ENCODE results near the gene IL10RA.

Gene IL10RA

DNA sequence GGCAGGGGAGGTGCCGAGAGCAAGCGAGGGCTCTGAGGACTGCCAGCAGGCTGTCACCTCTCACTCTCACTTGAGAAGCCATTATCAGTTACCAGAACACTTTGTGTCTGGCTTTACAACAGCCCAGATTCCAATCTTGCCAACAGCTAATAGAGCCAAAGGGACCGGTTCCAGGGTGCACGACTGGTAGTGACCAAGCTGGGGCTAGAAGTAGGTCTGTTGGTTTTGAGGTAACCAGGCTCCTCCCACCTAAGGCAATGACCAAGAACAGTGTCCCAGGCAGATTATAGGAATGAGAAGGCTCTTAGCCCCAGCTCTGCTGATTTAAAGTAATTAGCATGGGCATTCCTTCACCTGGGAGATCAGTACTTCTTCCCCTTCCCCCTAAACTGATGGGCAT lies 7.2 kb upstream of the IL10RA start:
- Histone ChIP-seq H3K4me1 (peaks cover 25 to 92% (median 43%) of the 10 kb centered on the region in 10 experiments), H3K36me3 (no peaks in the 10 kb centered on the region), H3K9me3 (replicated peaks in 1 of 11) (peaks cover 0 to 9% (median 0%) of the 10 kb centered on the region in 11 experiments; a peak in 5 of 22 replicates), H3K9ac (peak overlapping the region in 3 of 11 experiments; percentile 62 to 77 (median 74); a peak in 7 of 22 replicates), H3K27me3 (no peaks in the 10 kb centered on the region; a peak in 1 of 22 replicates), H3K4me2 (peak overlapping the region in 6 of 11 experiments; percentile 24 to 94 (median 78); a peak in 13 of 22 replicates), H3K27ac (peak overlapping the region in 6 of 11 experiments; percentile 36 to 85 (median 74); a peak in 10 of 22 replicates), H4K20me1 (no peaks in the 10 kb centered on the region), H3K4me3 (no peak overlapping the region)
- TF ChIP-seq Cebpa-rat (IDR thresholded peaks at IDR 0.05), result no peak

DNA sequence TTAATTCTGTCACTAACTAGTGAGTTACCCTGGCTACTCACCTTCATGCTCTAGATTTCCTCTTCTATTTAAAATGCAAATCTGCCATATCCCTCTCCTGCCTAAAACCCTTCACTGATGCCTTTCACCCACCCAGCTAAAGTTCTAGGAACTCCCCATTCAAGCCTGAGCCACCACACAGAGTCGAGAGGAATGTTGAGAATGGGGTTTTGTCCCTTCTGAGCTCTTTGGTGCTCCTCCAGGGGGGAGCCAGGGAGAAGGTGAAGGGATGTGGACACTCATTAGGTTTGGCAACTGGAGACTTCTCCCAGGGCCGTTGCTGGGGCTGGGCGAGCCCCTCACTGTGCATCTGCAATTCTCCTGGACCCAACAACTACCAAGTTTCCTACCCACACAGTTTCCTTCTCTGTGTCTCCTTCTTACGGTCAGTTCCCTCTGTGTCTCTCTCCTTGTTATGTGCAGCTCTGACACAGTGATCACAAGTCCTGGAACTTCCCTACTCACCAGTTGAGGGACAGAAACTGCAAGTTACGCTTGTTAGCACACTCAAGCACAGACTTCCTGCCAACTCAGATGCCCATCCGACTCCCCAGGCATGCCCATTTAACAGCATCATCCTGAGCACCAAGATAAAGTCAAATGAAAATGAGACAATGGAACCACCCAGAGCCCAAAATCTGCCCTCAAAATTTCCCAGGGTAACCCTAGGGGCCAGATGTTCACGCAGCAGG lies 6.5 kb upstream of the IL10RA start:
- H3K4me3 ChIP-seq, result 0 out of 20 replicates have a peak overlapping the region, but pooled peaks of 1 of the 10 experiments have one; percentile 5
- H3K27me3 ChIP-seq, result peaks cover 0 to 6% (median 1%) of the 10 kb centered on the region in 11 experiments; a peak in 9 of 22 replicates
- peaks cover 0 to 9% (median 0%) of the 10 kb centered on the region in 11 experiments; a peak in 5 of 22 replicates for H3K9me3 ChIP-seq (replicated peaks in 1 of 11)
- peaks cover 0 to under 1% (median 0%) of the 10 kb centered on the region in 11 experiments; a peak in 1 of 22 replicates for H3K36me3 ChIP-seq
- TF ChIP-seq Cebpa-rat (IDR thresholded peaks at IDR 0.05), result no peak
- H3K27ac ChIP-seq, result peak overlapping the region in 7 of 11 experiments; percentile 28 to 85 (median 65); a peak in 12 of 22 replicates
- peak overlapping the region in 5 of 11 experiments; percentile 20 to 77 (median 62); a peak in 8 of 22 replicates for H3K9ac ChIP-seq
- H4K20me1 ChIP-seq, result no peaks in the 10 kb centered on the region
- peak overlapping the region; percentile 24 to 94 (median 52); a peak in 20 of 22 replicates for H3K4me2 ChIP-seq
- H3K4me1 ChIP-seq, result peaks cover 25 to 92% (median 39%) of the 10 kb centered on the region in 10 experiments

DNA sequence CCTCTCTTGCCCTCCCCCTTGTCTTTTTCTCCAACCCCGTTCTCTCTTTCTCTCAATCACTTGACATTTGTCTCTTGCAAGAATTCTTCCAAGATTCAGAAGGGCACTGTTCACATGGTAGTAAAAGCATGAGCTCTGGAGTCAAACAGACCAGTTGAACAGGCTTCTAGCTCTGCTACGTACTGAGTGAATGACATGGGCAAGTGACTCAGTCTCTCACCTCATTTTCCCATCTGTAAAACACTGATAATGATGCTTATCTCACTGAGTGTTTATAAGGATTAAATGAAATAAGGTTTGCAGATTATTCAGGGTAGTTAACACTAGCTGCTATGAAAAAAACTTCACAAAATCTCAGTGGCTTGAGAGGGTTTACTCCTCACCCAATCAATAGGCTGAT lies 5.9 kb upstream of the IL10RA start:
- TF ChIP-seq Cebpa-rat (IDR thresholded peaks at IDR 0.05), result no peak
- Histone ChIP-seq H3K4me2 (peak overlapping the region; percentile 24 to 94 (median 52); a peak in 15 of 22 replicates), H3K9ac (peak overlapping the region in 3 of 11 experiments; percentile 5 to 62 (median 30); a peak in 3 of 22 replicates)

DNA sequence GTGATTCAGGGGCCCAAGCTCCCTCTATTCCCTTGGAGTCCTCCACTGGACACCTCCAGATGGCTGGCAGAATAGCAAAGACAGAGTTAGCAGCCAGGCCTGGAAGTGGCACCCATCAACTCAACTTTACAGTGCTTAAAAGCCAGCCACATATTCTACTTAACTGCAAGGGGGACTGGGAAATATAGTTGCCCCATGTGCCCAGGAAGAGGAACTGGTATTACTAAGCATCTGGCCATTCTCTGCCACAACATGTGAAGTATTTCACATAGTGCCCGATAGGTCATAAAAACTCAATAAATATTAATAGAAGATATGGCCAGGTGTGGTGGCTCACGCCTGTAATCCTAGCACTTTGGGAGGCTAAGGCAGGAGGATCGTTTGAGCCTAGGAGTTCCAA lies 5.5 kb upstream of the IL10RA start:
- H4K20me1 ChIP-seq, result no peaks in the 10 kb centered on the region
- peaks cover 0 to 5% (median 0%) of the 10 kb centered on the region in 11 experiments; a peak in 1 of 22 replicates for H3K36me3 ChIP-seq
- peaks cover 0 to 9% (median 0%) of the 10 kb centered on the region in 11 experiments; a peak in 5 of 22 replicates for H3K9me3 ChIP-seq (replicated peaks in 1 of 11)
- peaks cover 0 to 17% (median 12%) of the 10 kb centered on the region in 11 experiments; a peak in 15 of 22 replicates for H3K27me3 ChIP-seq
- H3K9ac ChIP-seq, result peak overlapping the region in 1 of 11 experiments; percentile 5; a peak in 1 of 22 replicates
- H3K4me2 ChIP-seq, result peak overlapping the region in 6 of 11 experiments; percentile 24 to 94 (median 78); a peak in 11 of 22 replicates
- H3K27ac ChIP-seq, result peak overlapping the region in 3 of 11 experiments; percentile 67 to 85 (median 83); a peak in 7 of 22 replicates
- peaks cover 29 to 92% (median 42%) of the 10 kb centered on the region in 10 experiments for H3K4me1 ChIP-seq
- no peak for TF ChIP-seq Cebpa-rat (IDR thresholded peaks at IDR 0.05)
- H3K4me3 ChIP-seq, result no peak overlapping the region

More for the DNA sequence above, 5.9 kb upstream of the IL10RA start:
- peak overlapping the region in 5 of 11 experiments; percentile 56 to 85 (median 67); a peak in 9 of 22 replicates for H3K27ac ChIP-seq
- H3K4me3 ChIP-seq, result no peak overlapping the region
- peaks cover 0 to 5% (median 0%) of the 10 kb centered on the region in 11 experiments; a peak in 1 of 22 replicates for H3K36me3 ChIP-seq
- no peaks in the 10 kb centered on the region for H4K20me1 ChIP-seq
- peaks cover 25 to 92% (median 38%) of the 10 kb centered on the region in 10 experiments for H3K4me1 ChIP-seq
- peaks cover 0 to 13% (median 7%) of the 10 kb centered on the region in 11 experiments; a peak in 12 of 22 replicates for H3K27me3 ChIP-seq
- H3K9me3 ChIP-seq (replicated peaks in 1 of 11), result peaks cover 0 to 9% (median 0%) of the 10 kb centered on the region in 11 experiments; a peak in 5 of 22 replicates

DNA sequence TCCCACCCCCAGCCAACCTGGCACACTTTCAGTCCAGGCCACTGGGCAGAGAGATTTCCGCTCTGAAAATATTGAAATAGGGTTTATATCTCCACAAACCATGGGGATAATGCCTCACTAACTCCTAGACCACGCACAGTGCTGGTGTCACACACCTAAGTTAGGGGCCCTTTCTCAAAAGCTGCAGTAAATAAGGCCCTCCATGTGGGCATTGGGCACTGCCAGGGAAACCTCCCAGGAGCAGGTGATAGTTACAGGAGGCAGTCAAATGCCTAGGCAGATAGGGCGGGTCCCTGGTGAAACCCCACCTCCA lies 3.1 kb upstream of the IL10RA start:
- Histone ChIP-seq H3K27me3 (peaks cover 0 to 41% (median 35%) of the 10 kb centered on the region in 11 experiments; a peak in 18 of 22 replicates), H3K4me1 (peaks cover 36 to 71% (median 47%) of the 10 kb centered on the region in 10 experiments)

DNA sequence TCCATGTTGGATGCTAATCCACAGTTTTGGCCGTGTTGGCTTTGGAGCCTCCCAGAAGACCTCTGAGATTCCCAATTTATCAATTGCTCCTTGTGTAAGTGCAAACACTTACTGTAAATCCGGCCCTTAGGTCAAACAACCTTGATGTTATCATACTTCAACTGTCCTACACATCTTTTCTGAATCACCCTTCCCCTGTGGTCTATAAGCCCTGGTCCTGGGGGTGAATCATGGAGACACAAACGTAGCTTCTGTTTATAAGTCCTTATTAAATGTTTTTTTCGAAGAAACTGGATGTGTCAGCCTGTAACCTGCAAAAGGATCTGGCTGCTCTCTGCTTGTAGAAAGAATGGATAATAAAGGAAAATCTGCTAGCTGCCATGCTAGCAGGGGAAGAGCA lies 1.7 kb upstream of the IL10RA start:
- peaks cover 0 to 21% (median 0%) of the 10 kb centered on the region in 11 experiments; a peak in 2 of 22 replicates for H4K20me1 ChIP-seq
- H3K4me2 ChIP-seq, result peak overlapping the region in 5 of 11 experiments; percentile 16 to 100 (median 99); a peak in 8 of 22 replicates
- peaks cover 0 to 29% (median 0%) of the 10 kb centered on the region in 11 experiments; a peak in 6 of 22 replicates for H3K36me3 ChIP-seq
- H3K4me3 ChIP-seq, result no peak overlapping the region
- H3K27me3 ChIP-seq, result peaks cover 0 to 55% (median 49%) of the 10 kb centered on the region in 11 experiments; a peak in 18 of 22 replicates
- H3K4me1 ChIP-seq, result peaks cover 40 to 71% (median 51%) of the 10 kb centered on the region in 10 experiments
- H3K9ac ChIP-seq, result peak overlapping the region in 1 of 11 experiments; percentile 96; a peak in 1 of 22 replicates
- peaks cover 0 to 9% (median 0%) of the 10 kb centered on the region in 11 experiments; a peak in 5 of 22 replicates for H3K9me3 ChIP-seq (replicated peaks in 1 of 11)
- no peak overlapping the region for H3K27ac ChIP-seq
- TF ChIP-seq Cebpa-rat (IDR thresholded peaks at IDR 0.05), result no peak

More for the DNA sequence above, 3.1 kb upstream of the IL10RA start:
- Histone ChIP-seq H3K4me2 (peak overlapping the region in 2 of 11 experiments; percentile 2 to 8; a peak in 2 of 22 replicates), H3K36me3 (peaks cover 0 to 15% (median 0%) of the 10 kb centered on the region in 11 experiments; a peak in 4 of 22 replicates), H3K4me3 (no peak overlapping the region), H4K20me1 (peaks cover 0 to 8% (median 0%) of the 10 kb centered on the region in 11 experiments; a peak in 2 of 22 replicates), H3K27ac (no peak overlapping the region), H3K9me3 (replicated peaks in 1 of 11) (peaks cover 0 to 9% (median 0%) of the 10 kb centered on the region in 11 experiments; a peak in 5 of 22 replicates), H3K9ac (no peak overlapping the region)
- TF ChIP-seq Cebpa-rat (IDR thresholded peaks at IDR 0.05), result no peak

DNA sequence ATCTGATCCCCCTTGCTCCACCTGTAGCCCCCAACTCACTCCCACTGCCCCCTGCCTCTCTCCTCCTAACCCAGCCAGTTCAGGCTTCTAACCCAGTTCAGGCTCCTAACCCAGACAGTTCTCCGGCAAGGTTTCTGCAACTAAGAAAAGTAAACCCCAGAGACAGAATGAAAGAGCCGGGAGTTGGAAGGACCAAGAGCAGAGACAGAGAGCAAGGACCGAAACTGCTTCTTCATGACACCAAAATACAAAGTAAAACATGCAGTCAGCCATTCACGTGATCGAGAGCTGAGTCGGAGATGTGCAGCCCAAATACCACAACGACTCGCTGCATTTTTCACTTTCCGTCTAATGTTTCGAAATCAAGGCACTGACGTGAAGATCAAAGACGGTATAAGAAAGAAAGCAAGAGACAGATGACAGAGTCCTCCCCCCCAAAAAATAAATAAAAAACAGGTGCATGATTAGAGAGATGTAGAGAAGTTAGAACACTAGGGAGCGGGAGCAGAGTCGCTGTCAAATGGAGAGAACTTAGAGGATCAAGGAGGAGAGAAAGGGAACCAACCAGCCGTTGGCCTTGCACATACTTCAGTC lies 884 bp downstream of the IL10RA start:
- TF ChIP-seq Cebpa-rat (IDR thresholded peaks at IDR 0.05), result peak in 3 of 11 experiments; percentile 12 to 70 (median 15); a peak in 2 of 22 replicates
- H3K9ac ChIP-seq, result peak overlapping the region in 10 of 11 experiments; percentile 63 to 96 (median 74); a peak in 19 of 22 replicates
- H3K4me2 ChIP-seq, result peak overlapping the region; percentile 90 to 100 (median 96)
- H3K27ac ChIP-seq, result peak overlapping the region in 10 of 11 experiments; percentile 23 to 85 (median 65); a peak in 18 of 22 replicates
- H3K36me3 ChIP-seq, result peaks cover 0 to 55% (median 0%) of the 10 kb centered on the region in 11 experiments; a peak in 6 of 22 replicates
- H3K9me3 ChIP-seq (replicated peaks in 1 of 11), result peaks cover 0 to 9% (median 0%) of the 10 kb centered on the region in 11 experiments; a peak in 5 of 22 replicates
- peaks cover 33 to 74% (median 43%) of the 10 kb centered on the region in 10 experiments for H3K4me1 ChIP-seq
- H4K20me1 ChIP-seq, result peaks cover 0 to 47% (median 0%) of the 10 kb centered on the region in 11 experiments; a peak in 3 of 22 replicates
- H3K27me3 ChIP-seq, result peaks cover 0 to 60% (median 49%) of the 10 kb centered on the region in 11 experiments; a peak in 18 of 22 replicates
- peak overlapping the region; percentile 55 to 89 (median 64) for H3K4me3 ChIP-seq

Data from BLaER1 treated with 17β-estradiol and CSF1 and Interleukin-3, amounts not matched to agents 10 nM and 100 nM (cell line).